ENCODE measurements around the gene MNX1. TPM values are rescaled to one million over a fixed set of nuclear protein-coding genes. Genes with fewer than 3 reads are reported as not detected.

Gene MNX1
- total RNA-seq, 4 donors from 2014 or later, result not detected

GRCh38 chr7:157056957-157057902 is 46.8 kb upstream of the MNX1 start:
- Histone ChIP-seq H3K4me1 (no peaks in the 10 kb centered on the region), H3K36me3 (no peaks in the 10 kb centered on the region), H3K27me3 (peaks cover 56% of the 10 kb centered on the region), H3K9me3 (peaks cover 0 to 31% (median 0%) of the 10 kb centered on the region in 3 donors), H3K27ac (no peak overlapping the region), H3K4me3 (no peak overlapping the region)
- no peak for ATAC-seq
- TF ChIP-seq EP300 (IDR thresholded peaks at IDR 0.05) (no peak), POLR2AphosphoS5 (IDR thresholded peaks at IDR 0.05) (no peak), POLR2A (IDR thresholded peaks at IDR 0.05) (no peak), CTCF (IDR thresholded peaks at IDR 0.05) (no peak)
- WGBS, 2 donors (ENCODE audit: low coverage in 1 of 2), result 55 to 78% methylated on average over 8 of the region's 16 CpGs

- no peak overlapping the region for H3K27ac ChIP-seq
- ATAC-seq, result no peak
- H3K4me1 ChIP-seq, result no peaks in the 10 kb centered on the region
- no peaks in the 10 kb centered on the region for H3K36me3 ChIP-seq
- TF ChIP-seq POLR2A (IDR thresholded peaks at IDR 0.05), result no peak
- no peak for TF ChIP-seq CTCF (IDR thresholded peaks at IDR 0.05)
- no peak for TF ChIP-seq EP300 (IDR thresholded peaks at IDR 0.05)
- no peak for TF ChIP-seq POLR2AphosphoS5 (IDR thresholded peaks at IDR 0.05)
- no peak overlapping the region for H3K4me3 ChIP-seq
- 62 to 64% methylated on average over 8 to 9 of the region's 9 CpGs for WGBS, 2 donors (ENCODE audit: low coverage in 1 of 2)
- peaks cover 0 to 22% (median 0%) of the 10 kb centered on the region in 3 donors for H3K9me3 ChIP-seq
- peaks cover 63% of the 10 kb centered on the region for H3K27me3 ChIP-seq
Measured at GRCh38 chr7:157056246-157056645, 45.8 kb upstream of the MNX1 start.

GRCh38 chr7:157054927-157055326 is 44.5 kb upstream of the MNX1 start:
- peaks cover 76% of the 10 kb centered on the region for H3K27me3 ChIP-seq
- no peak overlapping the region for H3K27ac ChIP-seq
- H3K4me1 ChIP-seq, result no peaks in the 10 kb centered on the region
- H3K4me3 ChIP-seq, result no peak overlapping the region
- H3K9me3 ChIP-seq, result peaks cover 0 to 18% (median 0%) of the 10 kb centered on the region in 3 donors
- ATAC-seq, result no peak
- 70 to 89% methylated on average over 2 to 3 of the region's 9 CpGs for WGBS, 2 donors (ENCODE audit: low coverage in 1 of 2)
- TF ChIP-seq CTCF (IDR thresholded peaks at IDR 0.05) (no peak), EP300 (IDR thresholded peaks at IDR 0.05) (no peak), POLR2A (IDR thresholded peaks at IDR 0.05) (no peak), POLR2AphosphoS5 (IDR thresholded peaks at IDR 0.05) (no peak)
- no peaks in the 10 kb centered on the region for H3K36me3 ChIP-seq

GRCh38 chr7:157053118-157053517 is 42.7 kb upstream of the MNX1 start:
- WGBS, 2 donors (ENCODE audit: low coverage in 1 of 2), result 82 to 84% methylated on average over 5 of the region's 5 CpGs
- Histone ChIP-seq H3K4me1 (no peaks in the 10 kb centered on the region), H3K27me3 (peaks cover 81% of the 10 kb centered on the region), H3K36me3 (no peaks in the 10 kb centered on the region), H3K9me3 (peaks cover 0 to 18% (median 0%) of the 10 kb centered on the region in 3 donors), H3K27ac (no peak overlapping the region), H3K4me3 (no peak overlapping the region)
- ATAC-seq, result no peak
- TF ChIP-seq POLR2AphosphoS5 (IDR thresholded peaks at IDR 0.05) (no peak), EP300 (IDR thresholded peaks at IDR 0.05) (no peak), CTCF (IDR thresholded peaks at IDR 0.05) (no peak), POLR2A (IDR thresholded peaks at IDR 0.05) (no peak)

- Histone ChIP-seq H3K36me3 (no peaks in the 10 kb centered on the region), H3K9me3 (peaks cover 0 to under 1% (median 0%) of the 10 kb centered on the region in 3 donors), H3K4me3 (no peak overlapping the region), H3K27me3 (peaks cover 47% of the 10 kb centered on the region), H3K4me1 (no peaks in the 10 kb centered on the region), H3K27ac (no peak overlapping the region)
- no peak for TF ChIP-seq POLR2A (IDR thresholded peaks at IDR 0.05)
- no peak for TF ChIP-seq EP300 (IDR thresholded peaks at IDR 0.05)
- no peak for TF ChIP-seq CTCF (IDR thresholded peaks at IDR 0.05)
- no peak for TF ChIP-seq POLR2AphosphoS5 (IDR thresholded peaks at IDR 0.05)
- no peak for ATAC-seq
- WGBS, 2 donors (ENCODE audit: low coverage in 1 of 2), result 73 to 97% methylated on average over 2 to 5 of the region's 6 CpGs
Measured at GRCh38 chr7:157047148-157047547, 36.7 kb upstream of the MNX1 start.
